ENCODE results near the gene USP22.

Gene USP22

DNA sequence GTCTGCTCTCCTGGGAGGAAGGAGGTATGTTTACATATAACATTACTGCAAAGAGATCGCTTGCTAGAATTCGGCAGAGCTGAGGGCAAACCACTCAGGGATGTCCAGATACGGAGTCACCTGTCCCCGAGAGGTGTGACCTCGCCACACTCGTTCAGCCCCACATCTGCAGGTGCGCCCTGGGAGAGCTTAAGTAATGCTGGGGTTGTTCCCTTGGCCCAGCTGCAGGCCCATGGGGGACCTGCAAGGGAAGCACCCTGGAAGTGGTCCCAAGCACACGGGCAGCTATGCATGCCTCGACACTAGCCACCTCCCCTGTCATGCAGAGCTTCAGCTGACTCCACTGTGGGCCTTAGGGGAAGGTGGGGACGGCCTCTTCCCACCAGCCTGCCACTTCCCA is 22.2 kb downstream of the USP22 start:
- Mint-ChIP-seq H3K4me3 (peak overlapping the region; percentile 61), H3K27me3 (no peaks in the 10 kb centered on the region), H3K27ac (peak overlapping the region; percentile 84), H3K9me3 (no peaks in the 10 kb centered on the region), H3K4me1 (peaks cover 37% of the 10 kb centered on the region), H3K36me3 (peaks cover 43% of the 10 kb centered on the region)
- no peak for DNase-seq (ENCODE audit: low spot score in 2 of 2)
- ATAC-seq (ENCODE audit: low read depth): peak; percentile 47

DNA sequence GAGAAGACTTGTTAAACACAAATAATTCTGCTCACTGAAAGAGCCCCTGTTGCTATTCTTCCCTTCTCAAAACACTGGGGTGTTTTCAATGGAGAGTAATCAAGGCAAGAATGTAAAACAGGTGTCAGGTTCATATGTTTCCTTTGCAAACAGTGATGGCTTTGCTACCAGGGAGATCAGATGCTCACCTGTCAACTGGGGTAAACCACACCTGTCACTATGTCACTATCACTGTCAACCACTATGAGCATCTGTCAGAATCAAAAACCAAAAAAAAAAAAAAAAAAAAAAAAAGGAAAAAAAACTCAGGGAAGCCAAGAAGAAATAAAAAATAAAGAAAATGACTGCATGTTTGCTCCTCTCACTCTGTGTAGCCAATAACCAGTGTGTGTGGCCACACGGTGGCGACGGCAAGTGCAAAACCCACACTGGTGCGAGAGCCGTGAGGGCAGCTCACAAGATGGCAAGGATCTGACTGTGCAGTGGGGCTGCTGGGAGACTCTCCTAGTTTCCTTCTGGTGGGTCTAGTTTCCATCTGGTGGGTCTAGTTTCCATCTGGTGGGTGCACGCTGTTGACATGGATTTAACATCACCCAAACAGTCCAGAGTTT is 22.7 kb downstream of the USP22 start:
- Mint-ChIP-seq H3K36me3 (peaks cover 40% of the 10 kb centered on the region), H3K4me3 (peak overlapping the region; percentile 61)
- DNase-seq (ENCODE audit: low spot score in 2 of 2): peak; percentile 52 to 56

DNA sequence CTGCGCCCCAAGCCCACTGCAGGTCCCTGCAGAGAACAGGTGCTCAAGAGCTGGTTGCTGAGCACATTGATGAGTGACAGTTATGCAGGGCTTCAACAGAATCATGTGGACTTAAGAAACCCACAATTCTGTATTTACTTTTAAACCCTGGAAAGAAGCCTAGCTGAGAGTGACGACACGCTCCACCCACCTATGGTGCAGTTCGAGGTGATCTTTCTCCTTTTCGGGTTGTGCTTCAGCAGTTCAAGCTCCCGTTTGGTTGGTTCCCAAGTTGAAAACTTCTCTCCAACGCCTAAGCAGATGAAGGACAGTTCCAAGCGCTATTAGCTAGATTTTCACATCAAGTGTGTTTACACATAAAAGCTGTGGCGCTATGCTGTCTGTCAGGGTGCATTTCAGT is 23.9 kb downstream of the USP22 start:
- no peak overlapping the region for H3K4me3 Mint-ChIP-seq
- ATAC-seq (ENCODE audit: low read depth): no peak
- H3K27me3 Mint-ChIP-seq: no peaks in the 10 kb centered on the region
- H3K9me3 Mint-ChIP-seq: no peaks in the 10 kb centered on the region
- H3K36me3 Mint-ChIP-seq: peaks cover 35% of the 10 kb centered on the region
- DNase-seq (ENCODE audit: low spot score in 2 of 2): no peak
- H3K27ac Mint-ChIP-seq: peak overlapping the region; percentile 47
- H3K4me1 Mint-ChIP-seq: peaks cover 23% of the 10 kb centered on the region

More for the DNA sequence above, 22.7 kb downstream of the USP22 start:
- Mint-ChIP-seq H3K27ac (peak overlapping the region; percentile 84), H3K4me1 (peaks cover 33% of the 10 kb centered on the region), H3K27me3 (no peaks in the 10 kb centered on the region), H3K9me3 (no peaks in the 10 kb centered on the region)
- peak; percentile 94 for ATAC-seq (ENCODE audit: low read depth)

DNA sequence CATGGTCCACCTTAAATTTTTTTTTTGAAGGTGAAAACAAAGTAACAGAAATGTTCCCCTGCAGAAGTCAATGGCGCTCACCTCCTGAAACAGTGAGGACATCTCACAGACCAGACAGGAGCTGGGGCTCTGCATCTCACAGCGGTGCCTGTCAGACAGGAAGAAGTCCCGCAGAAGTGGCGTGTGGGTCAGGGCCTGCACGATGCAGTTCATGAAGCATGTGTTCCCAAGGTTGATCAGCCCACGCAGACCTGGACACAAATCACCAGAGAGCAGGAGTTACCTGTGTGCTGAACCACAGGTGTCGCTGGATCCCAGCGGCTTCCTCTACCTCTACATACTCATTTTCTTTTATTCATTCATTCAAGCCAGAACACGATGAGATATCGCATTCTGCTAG is 24.9 kb downstream of the USP22 start:
- Mint-ChIP-seq H3K4me1 (peaks cover 20% of the 10 kb centered on the region), H3K36me3 (peaks cover 36% of the 10 kb centered on the region), H3K27me3 (no peaks in the 10 kb centered on the region), H3K4me3 (no peak overlapping the region), H3K27ac (no peak overlapping the region), H3K9me3 (no peaks in the 10 kb centered on the region)
- ATAC-seq (ENCODE audit: low read depth): no peak
- DNase-seq (ENCODE audit: low spot score in 2 of 2): no peak

DNA sequence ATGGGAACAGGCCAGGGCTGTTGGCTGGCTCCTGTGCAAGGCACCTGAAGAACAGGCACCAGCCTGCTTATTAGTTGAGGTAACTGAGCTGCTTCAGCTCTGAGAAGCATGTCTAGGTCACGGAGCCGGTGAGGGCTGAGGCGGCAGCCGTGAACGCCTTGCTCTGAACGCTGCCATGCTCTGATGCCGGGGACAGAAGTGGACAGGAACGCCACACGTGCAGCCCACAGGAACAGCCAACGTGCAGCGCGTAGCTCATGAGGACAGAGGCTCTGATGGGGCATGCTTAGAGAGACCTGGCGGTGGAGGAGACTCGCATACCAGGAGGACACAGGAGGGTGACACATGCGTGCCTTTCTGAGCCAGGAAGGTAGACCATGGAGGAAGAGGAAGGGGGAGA is 25.6 kb downstream of the USP22 start:
- DNase-seq (ENCODE audit: low spot score in 2 of 2) (no peak), ATAC-seq (ENCODE audit: low read depth) (no peak)
- peaks cover 37% of the 10 kb centered on the region for H3K36me3 Mint-ChIP-seq
- H3K27ac Mint-ChIP-seq: no peak overlapping the region
- H3K27me3 Mint-ChIP-seq: no peaks in the 10 kb centered on the region
- peaks cover 21% of the 10 kb centered on the region for H3K4me1 Mint-ChIP-seq
- no peak overlapping the region for H3K4me3 Mint-ChIP-seq
- no peaks in the 10 kb centered on the region for H3K9me3 Mint-ChIP-seq

- peaks cover 37% of the 10 kb centered on the region for H3K36me3 Mint-ChIP-seq
- H3K4me3 Mint-ChIP-seq: no peak overlapping the region
- H3K4me1 Mint-ChIP-seq: peaks cover 21% of the 10 kb centered on the region
- H3K9me3 Mint-ChIP-seq: no peaks in the 10 kb centered on the region
- no peak overlapping the region for H3K27ac Mint-ChIP-seq
- ATAC-seq (ENCODE audit: low read depth): no peak
- no peak for DNase-seq (ENCODE audit: low spot score in 2 of 2)
- no peaks in the 10 kb centered on the region for H3K27me3 Mint-ChIP-seq
These were observed 26.0 kb downstream of the USP22 start for GRCh38 chr17:21016826-21017225.

- Mint-ChIP-seq H3K4me1 (peaks cover 10% of the 10 kb centered on the region), H3K27me3 (no peaks in the 10 kb centered on the region), H3K9me3 (no peaks in the 10 kb centered on the region), H3K36me3 (peaks cover 41% of the 10 kb centered on the region), H3K4me3 (no peak overlapping the region), H3K27ac (peak overlapping the region; percentile 24)
- DNase-seq (ENCODE audit: low spot score in 2 of 2) (no peak), ATAC-seq (ENCODE audit: low read depth) (no peak)
These were observed 27.2 kb downstream of the USP22 start for GRCh38 chr17:21015564-21015963.

- Mint-ChIP-seq H3K27me3 (no peaks in the 10 kb centered on the region), H3K27ac (no peak overlapping the region), H3K9me3 (no peaks in the 10 kb centered on the region), H3K4me1 (peaks cover 7% of the 10 kb centered on the region), H3K36me3 (peaks cover 38% of the 10 kb centered on the region), H3K4me3 (no peak overlapping the region)
- ATAC-seq (ENCODE audit: low read depth) (no peak), DNase-seq (ENCODE audit: low spot score in 2 of 2) (no peak)
These were observed 28.3 kb downstream of the USP22 start for GRCh38 chr17:21014498-21014897.

DNA sequence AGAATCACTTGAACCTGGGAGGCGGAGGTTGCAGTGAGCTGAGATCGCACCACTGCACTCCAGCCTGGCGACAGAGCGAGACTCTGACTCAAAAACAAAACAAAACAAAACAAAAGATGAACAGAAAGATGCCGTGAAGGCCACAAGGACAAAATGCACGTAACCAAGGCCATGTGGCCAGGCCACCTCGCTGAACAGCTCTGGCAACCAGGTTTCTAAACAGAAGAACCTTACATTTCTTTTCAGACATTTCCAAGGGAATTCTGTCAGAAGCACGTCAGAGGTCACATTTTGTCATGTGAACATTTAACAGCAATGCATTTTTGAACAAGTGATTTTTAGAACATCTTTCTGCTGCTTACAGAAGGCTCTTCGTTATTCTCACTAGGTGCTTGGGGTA is 28.8 kb downstream of the USP22 start:
- H3K4me1 Mint-ChIP-seq: peaks cover 7% of the 10 kb centered on the region
- DNase-seq (ENCODE audit: low spot score in 2 of 2): no peak
- peaks cover 36% of the 10 kb centered on the region for H3K36me3 Mint-ChIP-seq
- no peak overlapping the region for H3K4me3 Mint-ChIP-seq
- H3K27me3 Mint-ChIP-seq: no peaks in the 10 kb centered on the region
- no peak overlapping the region for H3K27ac Mint-ChIP-seq
- ATAC-seq (ENCODE audit: low read depth): no peak
- no peaks in the 10 kb centered on the region for H3K9me3 Mint-ChIP-seq

DNA sequence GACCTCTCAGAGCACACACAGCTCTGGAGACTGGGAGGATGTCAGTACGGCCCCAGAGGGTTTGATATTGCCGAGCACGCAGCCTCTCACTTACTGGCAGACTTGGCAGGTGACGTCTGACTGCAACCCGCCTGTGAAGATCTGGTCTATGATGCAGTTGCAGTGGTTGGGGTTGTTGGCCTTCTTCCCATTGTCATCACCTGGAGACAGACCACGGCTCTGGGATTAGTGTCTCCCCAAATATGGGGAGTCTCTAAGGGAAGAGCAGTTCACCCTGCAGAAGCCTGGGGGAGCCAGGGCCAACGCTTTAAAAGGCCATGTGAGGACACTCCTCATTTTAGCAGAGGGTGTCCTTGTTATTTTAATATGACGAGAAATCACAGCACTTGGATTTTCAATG is 30.1 kb downstream of the USP22 start:
- no peak overlapping the region for H3K4me3 Mint-ChIP-seq
- no peaks in the 10 kb centered on the region for H3K9me3 Mint-ChIP-seq
- H3K27ac Mint-ChIP-seq: peak overlapping the region; percentile 31
- no peaks in the 10 kb centered on the region for H3K27me3 Mint-ChIP-seq
- DNase-seq (ENCODE audit: low spot score in 2 of 2) (no peak), ATAC-seq (ENCODE audit: low read depth) (no peak)
- H3K36me3 Mint-ChIP-seq: peaks cover 36% of the 10 kb centered on the region
- H3K4me1 Mint-ChIP-seq: peaks cover 5% of the 10 kb centered on the region

GRCh38 chr17:21010705-21011596 is 31.9 kb downstream of the USP22 start:
- DNase-seq (ENCODE audit: low spot score in 2 of 2): no peak
- H3K9me3 Mint-ChIP-seq: no peaks in the 10 kb centered on the region
- H3K27ac Mint-ChIP-seq: no peak overlapping the region
- H3K27me3 Mint-ChIP-seq: no peaks in the 10 kb centered on the region
- no peak for ATAC-seq (ENCODE audit: low read depth)
- peaks cover 33% of the 10 kb centered on the region for H3K36me3 Mint-ChIP-seq
- H3K4me3 Mint-ChIP-seq: no peak overlapping the region
- peaks cover 5% of the 10 kb centered on the region for H3K4me1 Mint-ChIP-seq

- Mint-ChIP-seq H3K4me3 (no peak overlapping the region), H3K9me3 (no peaks in the 10 kb centered on the region), H3K27ac (no peak overlapping the region), H3K36me3 (peaks cover 35% of the 10 kb centered on the region), H3K27me3 (no peaks in the 10 kb centered on the region), H3K4me1 (peaks cover 5% of the 10 kb centered on the region)
- no peak for ATAC-seq (ENCODE audit: low read depth)
- no peak for DNase-seq (ENCODE audit: low spot score in 2 of 2)
These were observed 33.7 kb downstream of the USP22 start for GRCh38 chr17:21008992-21009671.

- Mint-ChIP-seq H3K9me3 (no peaks in the 10 kb centered on the region), H3K4me1 (peaks cover 4% of the 10 kb centered on the region), H3K27ac (no peak overlapping the region), H3K27me3 (no peaks in the 10 kb centered on the region), H3K4me3 (no peak overlapping the region), H3K36me3 (peaks cover 36% of the 10 kb centered on the region)
- ATAC-seq (ENCODE audit: low read depth): no peak
- no peak for DNase-seq (ENCODE audit: low spot score in 2 of 2)
These were observed 34.5 kb downstream of the USP22 start for GRCh38 chr17:21008160-21008915.

GRCh38 chr17:21007646-21008045 is 35.2 kb downstream of the USP22 start:
- H3K4me3 Mint-ChIP-seq: no peak overlapping the region
- H3K27me3 Mint-ChIP-seq: no peaks in the 10 kb centered on the region

More at GRCh38 chr17:21007646-21008045, 35.2 kb downstream of the USP22 start:
- Mint-ChIP-seq H3K9me3 (no peaks in the 10 kb centered on the region), H3K36me3 (peaks cover 36% of the 10 kb centered on the region), H3K27ac (no peak overlapping the region), H3K4me1 (peaks cover 2% of the 10 kb centered on the region)
- ATAC-seq (ENCODE audit: low read depth) (no peak), DNase-seq (ENCODE audit: low spot score in 2 of 2) (no peak)
